ENCODE measurements around the gene TEX36.
"Not testable (repeated sequence)": the region's sequence is repeated elsewhere in the genome, so short reads cannot be mapped to it uniquely, and the experiment has no call there.

The TEX36 gene

DNA sequence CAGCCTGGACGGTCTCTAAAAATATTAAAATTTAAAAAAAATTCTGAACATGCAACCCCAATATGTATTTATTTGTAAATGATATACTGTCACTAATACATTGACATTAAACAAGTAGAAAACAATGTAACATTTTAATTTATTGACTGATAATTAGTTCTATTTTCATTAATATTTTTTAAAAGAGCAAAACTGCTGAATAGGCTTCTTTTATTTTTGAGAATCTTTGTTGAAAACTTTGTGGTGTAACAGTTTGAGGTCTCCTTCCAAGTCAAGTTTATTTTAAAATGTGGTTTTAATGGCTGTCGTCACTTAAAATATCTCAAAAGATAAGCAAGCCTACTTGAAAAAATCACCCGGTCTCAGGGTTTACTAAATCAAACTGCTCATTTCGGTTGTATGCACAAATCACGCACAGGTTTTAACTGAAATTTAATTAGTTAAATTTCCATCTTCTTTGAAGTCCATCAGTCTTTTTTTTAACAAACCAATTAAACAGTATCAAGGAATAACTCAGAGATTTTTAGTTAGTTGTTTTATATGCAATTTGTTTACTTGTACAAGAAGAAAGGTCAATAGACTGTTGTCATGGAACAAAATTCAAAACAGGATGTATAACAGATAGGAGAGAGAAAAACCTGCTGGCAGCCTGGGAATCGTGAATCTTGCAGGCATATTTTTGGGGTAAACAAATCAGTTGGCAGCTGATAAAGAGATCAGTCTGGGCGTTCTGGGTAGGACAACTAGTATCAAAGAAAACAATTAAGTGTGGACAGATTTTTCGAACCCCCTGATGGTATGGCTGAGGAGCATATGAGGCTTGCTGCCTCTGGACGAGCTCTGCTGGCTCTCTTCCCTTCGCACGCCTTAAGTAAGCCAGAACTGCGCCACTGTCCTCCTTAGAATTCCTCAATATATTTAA is 26.9 kb upstream of the TEX36 start:
- no peak for TF ChIP-seq Cebpa-rat (IDR thresholded peaks at IDR 0.05)
- Histone ChIP-seq H3K36me3 (no peaks in the 10 kb centered on the region), H3K4me2 (peak overlapping the region; percentile 69), H3K4me1 (peaks cover 61% of the 10 kb centered on the region), H3K27ac (peak overlapping the region; percentile 66), H3K4me3 (peak overlapping the region; percentile 8; the same call in 1 of the 2 replicates), H4K20me1 (no peaks in the 10 kb centered on the region), H3K9me3 (peaks cover 16% of the 10 kb centered on the region), H3K27me3 (no peaks in the 10 kb centered on the region), H3K9ac (peak overlapping the region; percentile 51)

GRCh38 chr10:125708971-125709503 is 26.1 kb upstream of the TEX36 start:
- Histone ChIP-seq H3K27me3 (no peaks in the 10 kb centered on the region), H4K20me1 (no peaks in the 10 kb centered on the region), H3K4me2 (peak overlapping the region; percentile 69), H3K4me1 (peaks cover 61% of the 10 kb centered on the region), H3K9me3 (peaks cover 15% of the 10 kb centered on the region), H3K36me3 (no peaks in the 10 kb centered on the region), H3K4me3 (0 out of 2 replicates have a peak overlapping the region, but pooled peaks have one; percentile 8), H3K9ac (peak overlapping the region; percentile 51; the same call in 1 of the 2 replicates), H3K27ac (peak overlapping the region; percentile 66)
- no peak for TF ChIP-seq Cebpa-rat (IDR thresholded peaks at IDR 0.05)

GRCh38 chr10:125707541-125708468 is 24.8 kb upstream of the TEX36 start:
- TF ChIP-seq Cebpa-rat (IDR thresholded peaks at IDR 0.05): no peak
- no peak overlapping the region for H3K4me3 ChIP-seq
- H3K27me3 ChIP-seq: no peaks in the 10 kb centered on the region
- no peaks in the 10 kb centered on the region for H4K20me1 ChIP-seq
- H3K4me2 ChIP-seq: peak overlapping the region; percentile 69; the same call in 1 of the 2 replicates
- peaks cover 13% of the 10 kb centered on the region for H3K9me3 ChIP-seq
- H3K4me1 ChIP-seq: peaks cover 61% of the 10 kb centered on the region
- no peak overlapping the region for H3K27ac ChIP-seq
- no peak overlapping the region; the same call in 1 of the 2 replicates for H3K9ac ChIP-seq
- H3K36me3 ChIP-seq: no peaks in the 10 kb centered on the region

GRCh38 chr10:125700355-125700911 is 17.5 kb upstream of the TEX36 start:
- no peaks in the 10 kb centered on the region for H3K36me3 ChIP-seq
- H4K20me1 ChIP-seq: no peaks in the 10 kb centered on the region
- H3K4me2 ChIP-seq: no peak overlapping the region
- H3K27ac ChIP-seq: no peak overlapping the region
- no peak overlapping the region for H3K9ac ChIP-seq
- H3K4me3 ChIP-seq: no peak overlapping the region
- H3K4me1 ChIP-seq: peaks cover 23% of the 10 kb centered on the region
- peak; percentile 29; the same call in 1 of the 2 replicates for TF ChIP-seq Cebpa-rat (IDR thresholded peaks at IDR 0.05)
- H3K9me3 ChIP-seq: no peaks in the 10 kb centered on the region; the same call in 1 of the 2 replicates
- no peaks in the 10 kb centered on the region for H3K27me3 ChIP-seq

DNA sequence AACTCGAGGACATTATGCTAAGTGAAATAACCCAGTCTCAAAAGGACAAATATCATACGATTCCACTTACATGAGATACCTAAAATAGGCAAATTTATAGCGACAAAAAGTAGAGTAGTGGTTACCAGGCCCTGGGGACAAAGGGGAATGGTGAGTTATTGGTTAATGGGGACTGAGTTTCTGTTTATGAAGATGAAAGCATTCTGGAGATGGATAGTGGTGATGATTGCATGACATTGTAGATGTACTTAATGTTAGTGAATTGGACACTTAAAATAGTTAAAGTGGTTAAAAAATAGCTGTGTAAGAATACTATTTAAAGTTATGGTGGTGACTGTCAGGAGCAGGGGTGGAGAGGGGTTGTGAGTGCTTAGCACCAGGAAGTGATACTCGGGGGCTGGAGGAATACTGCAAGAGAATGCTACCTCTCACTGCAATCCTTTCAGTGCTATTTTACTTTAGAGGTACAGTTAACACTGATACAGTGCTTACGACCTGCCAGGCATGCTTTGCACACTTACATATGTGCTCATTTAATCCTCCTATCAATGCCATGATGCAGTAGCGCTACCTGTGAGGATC is 16.7 kb upstream of the TEX36 start:
- H3K4me1 ChIP-seq: peaks cover 23% of the 10 kb centered on the region
- no peak for TF ChIP-seq Cebpa-rat (IDR thresholded peaks at IDR 0.05)
- H4K20me1 ChIP-seq: no peaks in the 10 kb centered on the region
- H3K9ac ChIP-seq: no peak overlapping the region
- H3K4me2 ChIP-seq: peak overlapping the region; percentile 33
- no peak overlapping the region for H3K27ac ChIP-seq
- no peaks in the 10 kb centered on the region for H3K27me3 ChIP-seq
- H3K36me3 ChIP-seq: no peaks in the 10 kb centered on the region
- no peak overlapping the region for H3K4me3 ChIP-seq
- H3K9me3 ChIP-seq: no peaks in the 10 kb centered on the region; the same call in 1 of the 2 replicates

DNA sequence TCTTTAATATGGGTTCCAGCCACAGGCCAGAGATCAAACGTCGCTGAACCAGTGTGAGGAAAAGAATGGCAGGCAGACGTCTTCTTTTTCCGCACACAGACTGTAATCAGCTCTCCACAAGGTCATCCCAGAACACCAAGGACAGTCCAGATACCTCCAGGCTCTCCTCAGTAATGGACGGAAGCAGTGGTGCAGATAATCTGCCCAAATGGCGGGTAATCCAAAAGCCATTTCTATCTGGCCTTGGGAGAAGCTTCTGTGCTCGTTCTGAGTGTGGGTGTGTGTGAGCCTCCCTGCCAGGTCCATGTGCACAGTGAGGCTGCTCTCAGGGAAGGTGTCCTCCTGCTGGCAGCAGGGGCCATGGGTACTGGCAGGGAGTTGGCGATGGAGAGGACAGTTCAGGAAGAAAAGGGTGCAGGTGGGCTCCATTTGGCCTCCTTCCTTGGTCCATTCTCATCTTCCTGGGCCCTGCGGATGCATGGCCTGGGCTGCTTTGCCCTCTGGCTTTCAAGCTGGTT is 15.6 kb upstream of the TEX36 start:
- no peak overlapping the region for H3K4me3 ChIP-seq
- TF ChIP-seq Cebpa-rat (IDR thresholded peaks at IDR 0.05): no peak
- no peaks in the 10 kb centered on the region; the same call in 1 of the 2 replicates for H3K9me3 ChIP-seq
- no peak overlapping the region for H3K27ac ChIP-seq
- no peak overlapping the region for H3K4me2 ChIP-seq
- H3K36me3 ChIP-seq: no peaks in the 10 kb centered on the region
- H3K27me3 ChIP-seq: no peaks in the 10 kb centered on the region
- H3K4me1 ChIP-seq: peaks cover 26% of the 10 kb centered on the region
- H4K20me1 ChIP-seq: no peaks in the 10 kb centered on the region
- no peak overlapping the region for H3K9ac ChIP-seq

GRCh38 chr10:125696884-125697283 is 13.9 kb upstream of the TEX36 start:
- H3K27ac ChIP-seq, H4K20me1 ChIP-seq, H3K4me3 ChIP-seq, H3K36me3 ChIP-seq, H3K4me2 ChIP-seq, H3K27me3 ChIP-seq, H3K9me3 ChIP-seq, H3K9ac ChIP-seq: not testable (repeated sequence)
- H3K4me1 ChIP-seq: peaks cover 43% of the 10 kb centered on the region

- no peaks in the 10 kb centered on the region for H3K9me3 ChIP-seq
- no peak overlapping the region for H3K27ac ChIP-seq
- no peak overlapping the region for H3K4me2 ChIP-seq
- TF ChIP-seq Cebpa-rat (IDR thresholded peaks at IDR 0.05): no peak
- H3K36me3 ChIP-seq: no peaks in the 10 kb centered on the region
- H3K4me1 ChIP-seq: peaks cover 57% of the 10 kb centered on the region
- no peaks in the 10 kb centered on the region for H4K20me1 ChIP-seq
- H3K27me3 ChIP-seq: no peaks in the 10 kb centered on the region
- no peak overlapping the region for H3K9ac ChIP-seq
- H3K4me3 ChIP-seq: no peak overlapping the region
Observed at GRCh38 chr10:125694883-125695282, 11.9 kb upstream of the TEX36 start.

- Histone ChIP-seq H3K36me3 (no peaks in the 10 kb centered on the region), H3K9me3 (no peaks in the 10 kb centered on the region), H3K4me3 (no peak overlapping the region), H3K4me2 (peak overlapping the region; percentile 69), H3K4me1 (peaks cover 45% of the 10 kb centered on the region), H4K20me1 (no peaks in the 10 kb centered on the region), H3K9ac (no peak overlapping the region), H3K27ac (peak overlapping the region; percentile 36), H3K27me3 (no peaks in the 10 kb centered on the region)
- no peak for TF ChIP-seq Cebpa-rat (IDR thresholded peaks at IDR 0.05)
Observed at GRCh38 chr10:125693524-125693847, 10.5 kb upstream of the TEX36 start.

Data from BLaER1 (cell line).